Measurements from ENCODE around the gene ADGRB3.

GRCh38 chr6:69280858-69281257 lies 645.8 kb downstream of the ADGRB3 start:
- TF ChIP-seq CTCF (IDR thresholded peaks at IDR 0.05; ENCODE audit: extremely low read depth in 1 of 2, insufficient read depth in 1 of 2, low read depth in 1 of 2, low read length in 2 of 2) (no peak), POLR2A (IDR thresholded peaks at IDR 0.05; ENCODE audit: low read depth, low read length) (no peak), POLR2AphosphoS5 (IDR thresholded peaks at IDR 0.05; ENCODE audit: insufficient read depth, low read depth, low read length) (no peak), EZH2 (IDR thresholded peaks at IDR 0.05; ENCODE audit: borderline replicate concordance, low read depth, low read length, severe bottlenecking) (no peak), MYC (IDR thresholded peaks at IDR 0.05; ENCODE audit: low read depth, low read length) (no peak)
